HepG2 (cell line): ENCODE measurements around the gene CRTC2. TPM values are rescaled to one million over a fixed set of nuclear protein-coding genes. Genes with fewer than 3 reads are reported as not detected.

Experiments used
- BRF2 ChIP-seq: sonication (generic); formaldehyde crosslinking; IDR thresholded peaks from 2 replicates; pipeline ENCODE4 v1.8.1; 2022; ENCODE audit warnings: mild to moderate bottlenecking, missing genetic modification reagents
- CC2D1A ChIP-seq: sonication (generic); formaldehyde crosslinking; IDR thresholded peaks from 2 replicates; pipeline ENCODE4 v1.8.1; 2023; ENCODE audit warnings: mild to moderate bottlenecking, missing genetic modification reagents
- HNRNPUL1 ChIP-seq: fragments of 200-400 bp; formaldehyde crosslinking; IDR thresholded peaks from 2 replicates; pipeline ENCODE4 v1.6.1; 2017; ENCODE audit warnings: low read depth, mild to moderate bottlenecking, low read length, moderate library complexity
- ISL2 ChIP-seq: sonication (generic); formaldehyde crosslinking; IDR thresholded peaks from 2 replicates; pipeline ENCODE4 v1.5.0; 2020; ENCODE audit warnings: missing genetic modification reagents
- PAWR ChIP-seq: sonication (generic); formaldehyde crosslinking; IDR thresholded peaks from 2 replicates; pipeline ENCODE4 v1.4.0; 2020; ENCODE audit warnings: missing genetic modification reagents, mild to moderate bottlenecking, borderline replicate concordance
- PHF21A ChIP-seq: sonication (generic); formaldehyde crosslinking; IDR thresholded peaks from 2 replicates; pipeline ENCODE4 v1.5.0; 2020; ENCODE audit warnings: mild to moderate bottlenecking, missing genetic modification reagents
- PLRG1 ChIP-seq: fragments of 450-650 bp; conservative IDR thresholded peaks from 2 replicates; pipeline ENCODE4 v1.6.1; 2016
- ZBTB4 ChIP-seq: sonication (generic); formaldehyde crosslinking; IDR thresholded peaks from 2 replicates; pipeline ENCODE4 v1.4.0; 2020; ENCODE audit warnings: missing genetic modification reagents, mild to moderate bottlenecking, borderline replicate concordance
- ZNF225 ChIP-seq: sonication (generic); formaldehyde crosslinking; IDR thresholded peaks from 2 replicates; pipeline ENCODE4 v1.4.0; 2020; ENCODE audit warnings: mild to moderate bottlenecking, missing genetic modification reagents
- ZNF24 ChIP-seq: fragments of 450-650 bp; IDR thresholded peaks from 2 replicates; pipeline ENCODE4 v1.6.1; 2017; ENCODE audit warnings: antibody characterized with exemption, mild to moderate bottlenecking
- ZNF260 ChIP-seq: sonication (generic); formaldehyde crosslinking; IDR thresholded peaks from 2 replicates; pipeline ENCODE4 v1.4.0; 2020; ENCODE audit warnings: missing genetic modification reagents, low read depth, mild to moderate bottlenecking, borderline replicate concordance
- ZNF652 ChIP-seq: IDR thresholded peaks from 2 replicates; pipeline ENCODE4 v1.6.1; 2016; ENCODE audit warnings: low read depth, borderline replicate concordance
- ZNF891 ChIP-seq: sonication (generic); formaldehyde crosslinking; IDR thresholded peaks from 2 replicates; pipeline ENCODE4 v1.5.0; 2020; ENCODE audit warnings: mild to moderate bottlenecking, missing genetic modification reagents
- ZSCAN20 ChIP-seq: sonication (generic); formaldehyde crosslinking; IDR thresholded peaks from 2 replicates; pipeline ENCODE4 v1.4.0; 2020; ENCODE audit warnings: missing genetic modification reagents, mild to moderate bottlenecking, borderline replicate concordance
- polyA plus RNA-seq, 8 experiments: library from polyadenylated mRNA; depleted of rRNA in 3 of 8; stranded (reverse) in 7 of 8; unstranded in 1 of 8; fragments of >200 nt; fragmentation: Illumina TruSeq in 4 of 8; extraction: Trizol in 4 of 8; gene quantifications; 2 replicates each; pipeline versions ENCODE4 v1.2.1 to v1.2.3, GENCODE V29; 2011 to 2016; ENCODE audit warnings: low read depth in 4 of 8, missing spikeins in 1 of 8, mixed read lengths in 1 of 8; ENCODE audit not compliant: insufficient read depth in 1 of 8
- total RNA-seq, 5 experiments: library from RNA; depleted of rRNA; stranded (reverse); fragments of >200 nt; fragmentation: Illumina TruSeq; extraction: Trizol; gene quantifications; 2 replicates each; pipeline ENCODE4 v1.2.3, GENCODE V29; 2016; ENCODE audit warnings: low read depth in 1 of 5
- TF ChIP-seq, protein P1 (sequence below): sonication (generic); formaldehyde crosslinking; IDR thresholded peaks from 2 replicates; pipeline ENCODE4 v1.4.0; 2020; ENCODE audit warnings: mild to moderate bottlenecking, missing genetic modification reagents
- TF ChIP-seq, protein P2 (sequence below): IDR thresholded peaks from 2 replicates; pipeline ENCODE4 v1.4.0; 2020; ENCODE audit warnings: mild to moderate bottlenecking, missing genetic modification reagents

Gene CRTC2
- total and polyA plus RNA-seq, 2 of the 13 experiments (the other 11 are each of a cell fraction or from before 2014, with no cell fraction given), result 6.1 to 26.7 TPM

GRCh38 chr1:153945795-153946621 lies 12.4 kb downstream of the CRTC2 start (continued):
- TF ChIP-seq CC2D1A (CRISPR knock-in tag) (no peak), PLRG1 (no peak), ZNF891 (CRISPR knock-in tag) (no peak; the same call in 1 of the 2 replicates), BRF2 (CRISPR knock-in tag) (no peak), ZBTB4 (CRISPR knock-in tag) (no peak), ISL2 (CRISPR knock-in tag) (no peak; the same call in 1 of the 2 replicates), ZNF652 (no peak), PAWR (CRISPR knock-in tag) (no peak), ZNF24 (no peak), ZSCAN20 (CRISPR knock-in tag) (no peak), PHF21A (CRISPR knock-in tag) (no peak), ZNF260 (CRISPR knock-in tag) (no peak), ZNF225 (CRISPR knock-in tag) (no peak), HNRNPUL1 (no peak)
- TF ChIP-seq, protein P1, sequence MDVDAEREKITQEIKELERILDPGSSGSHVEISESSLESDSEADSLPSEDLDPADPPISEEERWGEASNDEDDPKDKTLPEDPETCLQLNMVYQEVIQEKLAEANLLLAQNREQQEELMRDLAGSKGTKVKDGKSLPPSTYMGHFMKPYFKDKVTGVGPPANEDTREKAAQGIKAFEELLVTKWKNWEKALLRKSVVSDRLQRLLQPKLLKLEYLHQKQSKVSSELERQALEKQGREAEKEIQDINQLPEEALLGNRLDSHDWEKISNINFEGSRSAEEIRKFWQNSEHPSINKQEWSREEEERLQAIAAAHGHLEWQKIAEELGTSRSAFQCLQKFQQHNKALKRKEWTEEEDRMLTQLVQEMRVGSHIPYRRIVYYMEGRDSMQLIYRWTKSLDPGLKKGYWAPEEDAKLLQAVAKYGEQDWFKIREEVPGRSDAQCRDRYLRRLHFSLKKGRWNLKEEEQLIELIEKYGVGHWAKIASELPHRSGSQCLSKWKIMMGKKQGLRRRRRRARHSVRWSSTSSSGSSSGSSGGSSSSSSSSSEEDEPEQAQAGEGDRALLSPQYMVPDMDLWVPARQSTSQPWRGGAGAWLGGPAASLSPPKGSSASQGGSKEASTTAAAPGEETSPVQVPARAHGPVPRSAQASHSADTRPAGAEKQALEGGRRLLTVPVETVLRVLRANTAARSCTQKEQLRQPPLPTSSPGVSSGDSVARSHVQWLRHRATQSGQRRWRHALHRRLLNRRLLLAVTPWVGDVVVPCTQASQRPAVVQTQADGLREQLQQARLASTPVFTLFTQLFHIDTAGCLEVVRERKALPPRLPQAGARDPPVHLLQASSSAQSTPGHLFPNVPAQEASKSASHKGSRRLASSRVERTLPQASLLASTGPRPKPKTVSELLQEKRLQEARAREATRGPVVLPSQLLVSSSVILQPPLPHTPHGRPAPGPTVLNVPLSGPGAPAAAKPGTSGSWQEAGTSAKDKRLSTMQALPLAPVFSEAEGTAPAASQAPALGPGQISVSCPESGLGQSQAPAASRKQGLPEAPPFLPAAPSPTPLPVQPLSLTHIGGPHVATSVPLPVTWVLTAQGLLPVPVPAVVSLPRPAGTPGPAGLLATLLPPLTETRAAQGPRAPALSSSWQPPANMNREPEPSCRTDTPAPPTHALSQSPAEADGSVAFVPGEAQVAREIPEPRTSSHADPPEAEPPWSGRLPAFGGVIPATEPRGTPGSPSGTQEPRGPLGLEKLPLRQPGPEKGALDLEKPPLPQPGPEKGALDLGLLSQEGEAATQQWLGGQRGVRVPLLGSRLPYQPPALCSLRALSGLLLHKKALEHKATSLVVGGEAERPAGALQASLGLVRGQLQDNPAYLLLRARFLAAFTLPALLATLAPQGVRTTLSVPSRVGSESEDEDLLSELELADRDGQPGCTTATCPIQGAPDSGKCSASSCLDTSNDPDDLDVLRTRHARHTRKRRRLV, result no peak
- TF ChIP-seq, protein P2, sequence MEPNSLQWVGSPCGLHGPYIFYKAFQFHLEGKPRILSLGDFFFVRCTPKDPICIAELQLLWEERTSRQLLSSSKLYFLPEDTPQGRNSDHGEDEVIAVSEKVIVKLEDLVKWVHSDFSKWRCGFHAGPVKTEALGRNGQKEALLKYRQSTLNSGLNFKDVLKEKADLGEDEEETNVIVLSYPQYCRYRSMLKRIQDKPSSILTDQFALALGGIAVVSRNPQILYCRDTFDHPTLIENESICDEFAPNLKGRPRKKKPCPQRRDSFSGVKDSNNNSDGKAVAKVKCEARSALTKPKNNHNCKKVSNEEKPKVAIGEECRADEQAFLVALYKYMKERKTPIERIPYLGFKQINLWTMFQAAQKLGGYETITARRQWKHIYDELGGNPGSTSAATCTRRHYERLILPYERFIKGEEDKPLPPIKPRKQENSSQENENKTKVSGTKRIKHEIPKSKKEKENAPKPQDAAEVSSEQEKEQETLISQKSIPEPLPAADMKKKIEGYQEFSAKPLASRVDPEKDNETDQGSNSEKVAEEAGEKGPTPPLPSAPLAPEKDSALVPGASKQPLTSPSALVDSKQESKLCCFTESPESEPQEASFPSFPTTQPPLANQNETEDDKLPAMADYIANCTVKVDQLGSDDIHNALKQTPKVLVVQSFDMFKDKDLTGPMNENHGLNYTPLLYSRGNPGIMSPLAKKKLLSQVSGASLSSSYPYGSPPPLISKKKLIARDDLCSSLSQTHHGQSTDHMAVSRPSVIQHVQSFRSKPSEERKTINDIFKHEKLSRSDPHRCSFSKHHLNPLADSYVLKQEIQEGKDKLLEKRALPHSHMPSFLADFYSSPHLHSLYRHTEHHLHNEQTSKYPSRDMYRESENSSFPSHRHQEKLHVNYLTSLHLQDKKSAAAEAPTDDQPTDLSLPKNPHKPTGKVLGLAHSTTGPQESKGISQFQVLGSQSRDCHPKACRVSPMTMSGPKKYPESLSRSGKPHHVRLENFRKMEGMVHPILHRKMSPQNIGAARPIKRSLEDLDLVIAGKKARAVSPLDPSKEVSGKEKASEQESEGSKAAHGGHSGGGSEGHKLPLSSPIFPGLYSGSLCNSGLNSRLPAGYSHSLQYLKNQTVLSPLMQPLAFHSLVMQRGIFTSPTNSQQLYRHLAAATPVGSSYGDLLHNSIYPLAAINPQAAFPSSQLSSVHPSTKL (CRISPR knock-in tag), result no peak
